MM.1S (cell line): ENCODE results near the gene CYP2D6.

Source experiments
- DNase-seq: peaks from one replicate; pipeline ENCODE4 v3.0.0-alpha.2; 2015
- H2AFZ ChIP-seq: fragments of 300-600 bp; sonication (generic); 2 replicates; pipeline ENCODE4 v1.6.0; 2016; ENCODE audit warnings: antibody characterized with exemption, low read length
- H3F3A ChIP-seq: fragments of 300-600 bp; sonication (generic); 2 replicates; pipeline ENCODE4 v1.6.1; 2016; ENCODE audit warnings: mild to moderate bottlenecking, antibody characterized with exemption, low read length, moderate library complexity, mixed read lengths; ENCODE audit not compliant: insufficient read depth
- H3K27ac ChIP-seq: fragments of 300-600 bp; sonication (generic); 2 replicates; pipeline ENCODE4 v1.5.1; 2016; ENCODE audit warnings: mild to moderate bottlenecking, low read length
- H3K27me3 ChIP-seq: fragments of 300-600 bp; sonication (generic); replicated peaks from 2 replicates; pipeline ENCODE4 v1.6.0; 2016; ENCODE audit warnings: low read length; ENCODE audit not compliant: insufficient read depth
- H3K36me3 ChIP-seq: fragments of 300-600 bp; sonication (generic); replicated peaks from 2 replicates; pipeline ENCODE4 v1.6.1; 2016; ENCODE audit warnings: mild to moderate bottlenecking, low read length, mixed read lengths; ENCODE audit not compliant: insufficient read depth
- H3K4me1 ChIP-seq: fragments of 300-600 bp; sonication (generic); 2 replicates; pipeline ENCODE4 v1.6.1; 2016; ENCODE audit warnings: low read length, mixed read lengths
- H3K4me2 ChIP-seq: fragments of 300-600 bp; sonication (generic); 2 replicates; pipeline ENCODE4 v1.6.0; 2016; ENCODE audit warnings: low read depth, low read length
- H3K4me3 ChIP-seq: fragments of 300-600 bp; sonication (generic); 2 replicates; pipeline ENCODE4 v1.5.1; 2016; ENCODE audit warnings: low read length, mixed read lengths
- H3K79me2 ChIP-seq: fragments of 300-600 bp; sonication (generic); 2 replicates; pipeline ENCODE4 v1.6.1; 2016; ENCODE audit warnings: mixed run types, low read length, mixed read lengths
- H3K9ac ChIP-seq: fragments of 300-600 bp; sonication (generic); 2 replicates; pipeline ENCODE4 v1.6.1; 2016; ENCODE audit warnings: low read length, mixed read lengths
- H3K9me2 ChIP-seq: fragments of 300-600 bp; sonication (generic); replicated peaks from 2 replicates; pipeline ENCODE4 v1.6.1; 2016; ENCODE audit warnings: mild to moderate bottlenecking, low read length, mixed read lengths; ENCODE audit not compliant: insufficient read depth
- H3K9me3 ChIP-seq: fragments of 300-600 bp; sonication (generic); replicated peaks from 2 replicates; pipeline ENCODE4 v1.6.1; 2016; ENCODE audit warnings: mild to moderate bottlenecking, low read length, mixed read lengths; ENCODE audit not compliant: insufficient read depth
- H4K20me1 ChIP-seq: fragments of 300-600 bp; sonication (generic); 2 replicates; pipeline ENCODE4 v1.6.1; 2016; ENCODE audit warnings: mild to moderate bottlenecking, low read length, moderate library complexity, mixed read lengths; ENCODE audit not compliant: insufficient read depth
- CTCF ChIP-seq: fragments of 300-600 bp; sonication (generic); IDR thresholded peaks from 2 replicates; pipeline ENCODE4 v1.5.1; 2016; ENCODE audit warnings: antibody characterized with exemption, low read length, mixed read lengths
- EZH2 ChIP-seq: fragments of 300-600 bp; sonication (generic); optimal IDR thresholded peaks from 2 replicates; pipeline ENCODE3; 2017; ENCODE audit warnings: low read depth, mild to moderate bottlenecking, antibody characterized with exemption, low read length, mixed read lengths
- EZH2phosphoT487 ChIP-seq: fragments of 300-600 bp; sonication (generic); IDR thresholded peaks from 2 replicates; pipeline ENCODE4 v1.6.1; 2018; ENCODE audit warnings: antibody characterized with exemption, low read length

CYP2D6 gene

GRCh38 chr22:42162728-42163489, 32.3 kb upstream of the CYP2D6 start:
- no peaks in the 10 kb centered on the region for H3K4me1 ChIP-seq
- no peak overlapping the region for H3K4me3 ChIP-seq
- H3K36me3 ChIP-seq: no peaks in the 10 kb centered on the region
- H3K9ac ChIP-seq: no peak overlapping the region
- H3K9me3 ChIP-seq: no peaks in the 10 kb centered on the region
- H3K9me2 ChIP-seq: no peaks in the 10 kb centered on the region
- TF ChIP-seq EZH2: no peak
- H3K27ac ChIP-seq: no peak overlapping the region
- no peaks in the 10 kb centered on the region for H3F3A ChIP-seq
- H3K79me2 ChIP-seq: no peaks in the 10 kb centered on the region
- no peak overlapping the region for H3K4me2 ChIP-seq
- H3K27me3 ChIP-seq: no peaks in the 10 kb centered on the region
- no peak overlapping the region for H2AFZ ChIP-seq
- H4K20me1 ChIP-seq: no peaks in the 10 kb centered on the region
- DNase-seq: no peak

- H2AFZ ChIP-seq: no peak overlapping the region
- no peak overlapping the region for H3K4me3 ChIP-seq
- H3K27me3 ChIP-seq: no peaks in the 10 kb centered on the region
- no peak overlapping the region for H3K4me2 ChIP-seq
- TF ChIP-seq EZH2 (no peak), EZH2phosphoT487 (no peak)
- H3K9me3 ChIP-seq: no peaks in the 10 kb centered on the region
- H3K36me3 ChIP-seq: no peaks in the 10 kb centered on the region
- no peak overlapping the region for H3K27ac ChIP-seq
- no peaks in the 10 kb centered on the region for H3K79me2 ChIP-seq
- no peaks in the 10 kb centered on the region for H3K9me2 ChIP-seq
- H4K20me1 ChIP-seq: no peaks in the 10 kb centered on the region
- DNase-seq: no peak
- no peak overlapping the region for H3K9ac ChIP-seq
- H3F3A ChIP-seq: no peaks in the 10 kb centered on the region
- H3K4me1 ChIP-seq: no peaks in the 10 kb centered on the region
Observed at GRCh38 chr22:42160830-42161696, 30.5 kb upstream of the CYP2D6 start.

GRCh38 chr22:42160251-42160650, 29.6 kb upstream of the CYP2D6 start:
- Histone ChIP-seq H3K4me2 (no peak overlapping the region), H3K4me3 (no peak overlapping the region), H3K36me3 (no peaks in the 10 kb centered on the region), H3K27ac (no peak overlapping the region), H3K9me2 (no peaks in the 10 kb centered on the region), H4K20me1 (no peaks in the 10 kb centered on the region), H2AFZ (no peak overlapping the region), H3F3A (no peaks in the 10 kb centered on the region), H3K9ac (no peak overlapping the region), H3K79me2 (no peaks in the 10 kb centered on the region), H3K4me1 (no peaks in the 10 kb centered on the region), H3K9me3 (no peaks in the 10 kb centered on the region), H3K27me3 (no peaks in the 10 kb centered on the region)
- no peak for DNase-seq
- no peak for TF ChIP-seq CTCF
- TF ChIP-seq EZH2: no peak
- no peak for TF ChIP-seq EZH2phosphoT487

GRCh38 chr22:42158456-42159132, 28.0 kb upstream of the CYP2D6 start:
- no peak overlapping the region for H3K4me3 ChIP-seq

More at GRCh38 chr22:42158456-42159132, 28.0 kb upstream of the CYP2D6 start:
- Histone ChIP-seq H3K4me2 (no peak overlapping the region), H3K9me3 (no peaks in the 10 kb centered on the region), H3K4me1 (no peaks in the 10 kb centered on the region), H3K79me2 (no peaks in the 10 kb centered on the region), H2AFZ (no peak overlapping the region), H3K9me2 (no peaks in the 10 kb centered on the region), H3K36me3 (no peaks in the 10 kb centered on the region), H3K27me3 (no peaks in the 10 kb centered on the region), H3F3A (no peaks in the 10 kb centered on the region), H4K20me1 (no peaks in the 10 kb centered on the region), H3K9ac (no peak overlapping the region), H3K27ac (no peak overlapping the region)
- TF ChIP-seq EZH2 (no peak), CTCF (no peak), EZH2phosphoT487 (no peak)
- no peak for DNase-seq
